Kidney (tissue), 14 donors: ENCODE data around the gene LGMN. TPM values are rescaled to one million over a fixed set of nuclear protein-coding genes. Genes with fewer than 3 reads are reported as not detected.
A peak's percentile ranks its signal among the peaks of the same experiment; 100 is the strongest.

Experiments
- DNase-seq, 5 donors: peaks; one replicate each; pipeline ENCODE4 v3.0.0-alpha.2; 2013 to 2020
- FAIRE-seq: peaks from 2 replicates; lab custom pipeline; 2012; peaks lifted over from hg19 to GRCh38; lab: Jason Lieb, UNC
- H3K27ac ChIP-seq, 2 donors: one replicate each; pipeline ENCODE4 v1.7.0; 2013; ENCODE audit warnings: low read depth in 2 of 2, low read length in 2 of 2, inconsistent platforms in 1 of 2
- H3K27me3 ChIP-seq: one replicate; pipeline ENCODE4 v1.7.1; 2013; ENCODE audit warnings: low read length, inconsistent platforms; ENCODE audit not compliant: control insufficient read depth, insufficient read depth
- H3K36me3 ChIP-seq, 3 donors: one replicate each; pipeline versions ENCODE4 v1.7.0 to v1.7.1; 2013; ENCODE audit warnings: low read length in 3 of 3, control low read depth in 1 of 3, inconsistent platforms in 1 of 3; ENCODE audit not compliant: insufficient read depth in 3 of 3, control insufficient read depth in 2 of 3
- H3K4me1 ChIP-seq, 3 donors: one replicate each; pipeline versions ENCODE4 v1.7.0 to v1.7.1; 2013; ENCODE audit warnings: low read length in 3 of 3, inconsistent platforms in 1 of 3, low read depth in 1 of 3; ENCODE audit not compliant: control insufficient read depth in 2 of 3, insufficient read depth in 2 of 3
- H3K4me3 ChIP-seq, 3 donors: one replicate each; pipeline versions ENCODE4 v1.7.0 to v1.8.1; 2013; ENCODE audit warnings: low read length in 3 of 3, control low read depth in 1 of 3, inconsistent platforms in 1 of 3
- H3K9ac ChIP-seq, 3 donors: one replicate each; pipeline versions ENCODE4 v1.7.0 to v1.7.1; 2013; ENCODE audit warnings: low read length in 3 of 3, control low read depth in 1 of 3, inconsistent platforms in 1 of 3
- H3K9me3 ChIP-seq, 3 donors: one replicate each; pipeline versions ENCODE4 v1.7.0 to v1.7.1; 2013; ENCODE audit warnings: low read length in 3 of 3, control low read depth in 1 of 3, inconsistent platforms in 1 of 3; ENCODE audit not compliant: control insufficient read depth in 2 of 3, insufficient read depth in 1 of 3
- CTCF ChIP-seq: IDR thresholded peaks from 3 replicates; pipeline ENCODE4 v1.5.1; 2012; ENCODE audit warnings: mild to moderate bottlenecking, moderate library complexity, borderline replicate concordance; ENCODE audit not compliant: insufficient read depth; ENCODE audit errors: extremely low read depth
- intact Hi-C: fragments of 100-400 bp; cut with DNase I; formaldehyde crosslinking; loops from one replicate; pipeline ENCODE4 v1.11.1; 2022
- polyA plus RNA-seq: library from polyadenylated mRNA; stranded (reverse); fragments of 350-450 nt; fragmentation: Illumina TruSeq; extraction: RNeasy Lipid Tissue Mini Kit (QIAGEN cat#74804); gene quantifications from one replicate; pipeline ENCODE4 v1.2.3, GENCODE V29; 2014; ENCODE audit warnings: low read depth, low replicate concordance; ENCODE audit not compliant: insufficient read depth
- total RNA-seq: library from RNA; stranded (reverse); fragmentation: NEBNext Ultra II Directional; extraction: Animal tissue kit (Norgen Biotek cat#: 25700); gene quantifications from one replicate; pipeline ENCODE4 v1.2.1, GENCODE V29; 2021
- donor health status: control.
- donor health status: control.
- donor health status: control.
- donor health status: control.
- donor health status: control.
- donor health status: DM: yes; HTN: yes; CAD: no.
- donor health status: Normal renal cell carcinoma (clear cell type).

LGMN gene
- total and polyA plus RNA-seq, 2 donors from 2014 or later, result 66.3 to 200 TPM

GRCh38 chr14:92677087-92677668, 71.2 kb downstream of the LGMN start:
- no peak overlapping the region for H3K4me3 ChIP-seq
- intact Hi-C loops, result no loop called here
- H3K9ac ChIP-seq, result no peak overlapping the region
- no peaks in the 10 kb centered on the region for H3K27me3 ChIP-seq
- no peak for TF ChIP-seq CTCF
- no peaks in the 10 kb centered on the region for H3K9me3 ChIP-seq
- FAIRE-seq, result no peak
- no peak overlapping the region for H3K27ac ChIP-seq
- no peaks in the 10 kb centered on the region for H3K4me1 ChIP-seq
- H3K36me3 ChIP-seq, result peaks cover 0 to under 1% (median 0%) of the 10 kb centered on the region in 3 donors
- peak in 1 of 5 donors; percentile 14 for DNase-seq

GRCh38 chr14:92676403-92677086, 71.9 kb downstream of the LGMN start:
- Histone ChIP-seq H3K27me3 (no peaks in the 10 kb centered on the region), H3K4me3 (no peak overlapping the region), H3K27ac (no peak overlapping the region), H3K4me1 (no peaks in the 10 kb centered on the region), H3K36me3 (no peaks in the 10 kb centered on the region), H3K9ac (no peak overlapping the region), H3K9me3 (no peaks in the 10 kb centered on the region)
- DNase-seq, result peak in 1 of 5 donors; percentile 66
- TF ChIP-seq CTCF, result no peak
- no peak for FAIRE-seq
- intact Hi-C loops, result no loop called here

- FAIRE-seq (no peak), DNase-seq (peak in 1 of 5 donors; percentile 22)
- no peaks in the 10 kb centered on the region for H3K36me3 ChIP-seq
- no peaks in the 10 kb centered on the region for H3K9me3 ChIP-seq
- no peak for TF ChIP-seq CTCF
- no peak overlapping the region for H3K4me3 ChIP-seq
- no peak overlapping the region for H3K27ac ChIP-seq
- H3K27me3 ChIP-seq, result no peaks in the 10 kb centered on the region
- H3K9ac ChIP-seq, result no peak overlapping the region
- no peaks in the 10 kb centered on the region for H3K4me1 ChIP-seq
- intact Hi-C loops, result no loop called here
Measured at GRCh38 chr14:92675976-92676375, 72.5 kb downstream of the LGMN start.
